ENCODE data around the gene RASGRF2. TPM values are rescaled to one million over a fixed set of nuclear protein-coding genes. Genes with fewer than 3 reads are reported as not detected.
A peak's percentile ranks its signal among the peaks of the same experiment; 100 is the strongest.

RASGRF2 gene
- total and polyA plus RNA-seq, 2 experiments from 2014 or later = 0.04 TPM; not detected in 1

GRCh38 chr5:81208904-81209303 lies 248.7 kb downstream of the RASGRF2 start:
- no peaks in the 10 kb centered on the region for H3K79me2 ChIP-seq (ENCODE audit: insufficient read depth)
- H3K9ac ChIP-seq = no peak overlapping the region
- no peak for TF ChIP-seq EZH2 (IDR thresholded peaks at IDR 0.05; ENCODE audit: insufficient read depth, poor library complexity, severe bottlenecking)
- TF ChIP-seq EZH2phosphoT487 (IDR thresholded peaks at IDR 0.05; ENCODE audit: insufficient read depth, low read depth) = no peak
- H3K4me1 ChIP-seq (ENCODE audit: insufficient read depth) = no peaks in the 10 kb centered on the region
- no peak overlapping the region for H3K27ac ChIP-seq
- no peak overlapping the region for H3K4me3 ChIP-seq
- no peaks in the 10 kb centered on the region for H4K20me1 ChIP-seq (ENCODE audit: insufficient read depth)
- H2AFZ ChIP-seq = no peak overlapping the region
- no peaks in the 10 kb centered on the region for H3K9me3 ChIP-seq (ENCODE audit: low read depth)
- no peak overlapping the region for H3K4me2 ChIP-seq (ENCODE audit: unreplicated experiment)
- WGBS, 2 experiments (ENCODE audit: low coverage in 1 of 2, low lambda C conversion rate in 2 of 2, missing lambda C conversion rate in 2 of 2) = 57 to 58% methylated on average over 4 of the region's 4 CpGs
- peak; percentile 26 for DNase-seq
- no peaks in the 10 kb centered on the region for H3K27me3 ChIP-seq (replicated peaks; ENCODE audit: insufficient read depth)
- in situ Hi-C loops (cut with MboI) = no loop called here
- no peaks in the 10 kb centered on the region for H3K9me2 ChIP-seq (ENCODE audit: insufficient read depth)
- H3F3A ChIP-seq (ENCODE audit: insufficient read depth) = no peaks in the 10 kb centered on the region
- no peaks in the 10 kb centered on the region for H3K36me3 ChIP-seq (ENCODE audit: low read depth)

- in situ Hi-C loops (cut with MboI) = no loop called here
- Histone ChIP-seq H3K4me1 (ENCODE audit: insufficient read depth) (no peaks in the 10 kb centered on the region), H2AFZ (no peak overlapping the region), H4K20me1 (ENCODE audit: insufficient read depth) (no peaks in the 10 kb centered on the region), H3F3A (ENCODE audit: insufficient read depth) (no peaks in the 10 kb centered on the region), H3K27ac (no peak overlapping the region), H3K27me3 (replicated peaks; ENCODE audit: insufficient read depth) (no peaks in the 10 kb centered on the region), H3K9me3 (ENCODE audit: low read depth) (no peaks in the 10 kb centered on the region), H3K79me2 (ENCODE audit: insufficient read depth) (no peaks in the 10 kb centered on the region), H3K36me3 (ENCODE audit: low read depth) (no peaks in the 10 kb centered on the region), H3K9me2 (ENCODE audit: insufficient read depth) (no peaks in the 10 kb centered on the region), H3K4me2 (ENCODE audit: unreplicated experiment) (no peak overlapping the region), H3K4me3 (no peak overlapping the region), H3K9ac (no peak overlapping the region)
- WGBS, 2 experiments (ENCODE audit: low coverage in 1 of 2, low lambda C conversion rate in 2 of 2, missing lambda C conversion rate in 2 of 2) = 66 to 72% methylated on average over 5 of the region's 5 CpGs
- DNase-seq = no peak
- TF ChIP-seq EZH2phosphoT487 (IDR thresholded peaks at IDR 0.05; ENCODE audit: insufficient read depth, low read depth) = no peak
- TF ChIP-seq EZH2 (IDR thresholded peaks at IDR 0.05; ENCODE audit: insufficient read depth, poor library complexity, severe bottlenecking) = no peak
Observed at GRCh38 chr5:81209386-81209785, 249.2 kb downstream of the RASGRF2 start.

- no peaks in the 10 kb centered on the region for H3K4me1 ChIP-seq (ENCODE audit: insufficient read depth)
- no peaks in the 10 kb centered on the region for H3F3A ChIP-seq (ENCODE audit: insufficient read depth)
- WGBS, 2 experiments (ENCODE audit: low coverage in 1 of 2, low lambda C conversion rate in 2 of 2, missing lambda C conversion rate in 2 of 2) = 67 to 69% methylated on average over 11 of the region's 11 CpGs
- H2AFZ ChIP-seq = no peak overlapping the region
- H3K79me2 ChIP-seq (ENCODE audit: insufficient read depth) = no peaks in the 10 kb centered on the region
- no peaks in the 10 kb centered on the region for H3K27me3 ChIP-seq (replicated peaks; ENCODE audit: insufficient read depth)
- no peak overlapping the region for H3K4me2 ChIP-seq (ENCODE audit: unreplicated experiment)
- no peaks in the 10 kb centered on the region for H3K9me2 ChIP-seq (ENCODE audit: insufficient read depth)
- no peak overlapping the region for H3K4me3 ChIP-seq
- H4K20me1 ChIP-seq (ENCODE audit: insufficient read depth) = no peaks in the 10 kb centered on the region
- DNase-seq = no peak
- no peak overlapping the region for H3K9ac ChIP-seq
- H3K9me3 ChIP-seq (ENCODE audit: low read depth) = no peaks in the 10 kb centered on the region
- H3K36me3 ChIP-seq (ENCODE audit: low read depth) = no peaks in the 10 kb centered on the region
- in situ Hi-C loops (cut with MboI) = no loop called here
- H3K27ac ChIP-seq = no peak overlapping the region
- no peak for TF ChIP-seq EZH2phosphoT487 (IDR thresholded peaks at IDR 0.05; ENCODE audit: insufficient read depth, low read depth)
- no peak for TF ChIP-seq EZH2 (IDR thresholded peaks at IDR 0.05; ENCODE audit: insufficient read depth, poor library complexity, severe bottlenecking)
Observed at GRCh38 chr5:81209869-81210493, 249.8 kb downstream of the RASGRF2 start.

- no peak for DNase-seq
- H3K9me2 ChIP-seq (ENCODE audit: insufficient read depth) = no peaks in the 10 kb centered on the region
- TF ChIP-seq EZH2phosphoT487 (IDR thresholded peaks at IDR 0.05; ENCODE audit: insufficient read depth, low read depth) = no peak
- TF ChIP-seq EZH2 (IDR thresholded peaks at IDR 0.05; ENCODE audit: insufficient read depth, poor library complexity, severe bottlenecking) = no peak
- in situ Hi-C loops (cut with MboI) = no loop called here
- no peak overlapping the region for H3K4me3 ChIP-seq
- 86 to 88% methylated on average over 11 of the region's 11 CpGs for WGBS, 2 experiments (ENCODE audit: low coverage in 1 of 2, low lambda C conversion rate in 2 of 2, missing lambda C conversion rate in 2 of 2)
- H3F3A ChIP-seq (ENCODE audit: insufficient read depth) = no peaks in the 10 kb centered on the region
- H3K36me3 ChIP-seq (ENCODE audit: low read depth) = no peaks in the 10 kb centered on the region
- no peak overlapping the region for H3K9ac ChIP-seq
- no peak overlapping the region for H3K4me2 ChIP-seq (ENCODE audit: unreplicated experiment)
- no peaks in the 10 kb centered on the region for H4K20me1 ChIP-seq (ENCODE audit: insufficient read depth)
- no peaks in the 10 kb centered on the region for H3K4me1 ChIP-seq (ENCODE audit: insufficient read depth)
- H3K79me2 ChIP-seq (ENCODE audit: insufficient read depth) = no peaks in the 10 kb centered on the region
- H2AFZ ChIP-seq = no peak overlapping the region
- no peaks in the 10 kb centered on the region for H3K27me3 ChIP-seq (replicated peaks; ENCODE audit: insufficient read depth)
- H3K27ac ChIP-seq = no peak overlapping the region
- H3K9me3 ChIP-seq (ENCODE audit: low read depth) = no peaks in the 10 kb centered on the region
Observed at GRCh38 chr5:81212211-81212751, 252.1 kb downstream of the RASGRF2 start.

Measured in GM23248 (cell line).